AG10803 (cell line): ENCODE results near the gene AAR2.

ENCODE experiments used
- DNase-seq: peaks from one replicate; pipeline ENCODE4 v3.0.0; 2010; ENCODE audit warnings: low read depth
- H3K4me3 ChIP-seq: 2 replicates; pipeline ENCODE4 v1.5.1; 2011; ENCODE audit warnings: mild to moderate bottlenecking, low read length, control low read depth
- TF ChIP-seq, protein P1 (sequence below): conservative IDR thresholded peaks from 2 replicates; pipeline ENCODE4 v1.5.1; 2011; ENCODE audit warnings: mild to moderate bottlenecking, low read length, control low read depth, inconsistent platforms

The AAR2 gene

DNA sequence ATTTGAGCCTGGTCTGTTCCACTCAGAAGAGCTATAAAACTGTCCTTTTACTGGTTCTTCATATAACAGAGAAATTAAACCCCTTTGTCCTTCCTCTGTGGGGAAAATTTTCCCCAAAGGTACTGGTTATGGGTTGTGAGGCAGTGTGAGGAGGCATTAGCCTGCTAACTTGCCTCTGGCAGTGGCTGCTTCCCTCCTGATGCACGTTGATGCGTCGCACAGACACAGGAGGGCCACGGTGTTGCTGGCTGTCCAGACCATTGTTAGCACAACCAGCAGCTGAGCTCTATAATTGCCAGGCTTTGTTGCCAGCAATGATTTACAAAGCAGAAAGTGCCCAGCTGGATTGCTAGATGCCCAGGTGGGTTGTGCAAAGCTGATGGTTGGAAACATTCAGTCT, 10.1 kb downstream of the AAR2 start:
- no peak for DNase-seq
- TF ChIP-seq, protein P1, sequence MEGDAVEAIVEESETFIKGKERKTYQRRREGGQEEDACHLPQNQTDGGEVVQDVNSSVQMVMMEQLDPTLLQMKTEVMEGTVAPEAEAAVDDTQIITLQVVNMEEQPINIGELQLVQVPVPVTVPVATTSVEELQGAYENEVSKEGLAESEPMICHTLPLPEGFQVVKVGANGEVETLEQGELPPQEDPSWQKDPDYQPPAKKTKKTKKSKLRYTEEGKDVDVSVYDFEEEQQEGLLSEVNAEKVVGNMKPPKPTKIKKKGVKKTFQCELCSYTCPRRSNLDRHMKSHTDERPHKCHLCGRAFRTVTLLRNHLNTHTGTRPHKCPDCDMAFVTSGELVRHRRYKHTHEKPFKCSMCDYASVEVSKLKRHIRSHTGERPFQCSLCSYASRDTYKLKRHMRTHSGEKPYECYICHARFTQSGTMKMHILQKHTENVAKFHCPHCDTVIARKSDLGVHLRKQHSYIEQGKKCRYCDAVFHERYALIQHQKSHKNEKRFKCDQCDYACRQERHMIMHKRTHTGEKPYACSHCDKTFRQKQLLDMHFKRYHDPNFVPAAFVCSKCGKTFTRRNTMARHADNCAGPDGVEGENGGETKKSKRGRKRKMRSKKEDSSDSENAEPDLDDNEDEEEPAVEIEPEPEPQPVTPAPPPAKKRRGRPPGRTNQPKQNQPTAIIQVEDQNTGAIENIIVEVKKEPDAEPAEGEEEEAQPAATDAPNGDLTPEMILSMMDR, result no peak
- H3K4me3 ChIP-seq, result no peak overlapping the region

DNA sequence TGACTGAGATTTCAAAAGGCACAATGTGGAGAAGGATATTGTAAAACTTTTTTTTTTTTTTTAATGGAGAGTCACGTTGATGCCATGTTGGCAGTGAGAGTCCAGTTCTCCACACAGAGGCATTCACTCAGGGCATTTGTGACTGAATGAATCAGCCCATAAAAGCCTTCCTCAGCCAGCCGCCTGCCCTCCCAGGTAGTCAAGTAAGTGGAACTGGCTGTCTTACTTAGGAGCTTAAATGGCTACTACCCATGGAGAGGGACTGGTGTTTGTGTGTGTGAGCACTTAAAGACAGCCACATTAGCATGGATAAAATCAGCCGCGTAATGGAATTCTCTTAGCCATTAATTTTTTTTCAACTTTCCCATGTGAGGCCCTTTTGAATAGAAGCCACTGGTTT, 12.6 kb downstream of the AAR2 start:
- DNase-seq, result no peak
- no peak overlapping the region for H3K4me3 ChIP-seq
- TF ChIP-seq, protein P1, result no peak

DNA sequence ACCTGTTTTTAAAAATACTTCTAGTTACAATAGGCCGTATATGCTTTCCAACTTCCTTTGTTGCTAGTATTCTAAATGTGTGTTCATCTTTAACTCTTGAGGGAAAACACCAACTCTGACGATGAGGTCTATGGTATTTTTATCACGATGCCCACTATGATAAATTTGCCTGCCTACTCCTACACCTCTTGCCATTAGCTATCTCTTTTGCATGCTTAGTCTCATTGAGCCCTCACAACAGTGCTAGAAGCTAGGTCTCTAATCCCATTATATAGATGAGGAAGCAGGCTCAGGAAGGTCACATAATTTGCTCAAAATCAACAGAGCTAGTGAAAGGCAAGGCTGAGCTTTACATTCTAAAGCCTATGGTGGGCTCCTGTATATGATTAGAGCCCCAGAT, 13.2 kb downstream of the AAR2 start:
- TF ChIP-seq, protein P1, result no peak
- no peak overlapping the region for H3K4me3 ChIP-seq
- no peak for DNase-seq

DNA sequence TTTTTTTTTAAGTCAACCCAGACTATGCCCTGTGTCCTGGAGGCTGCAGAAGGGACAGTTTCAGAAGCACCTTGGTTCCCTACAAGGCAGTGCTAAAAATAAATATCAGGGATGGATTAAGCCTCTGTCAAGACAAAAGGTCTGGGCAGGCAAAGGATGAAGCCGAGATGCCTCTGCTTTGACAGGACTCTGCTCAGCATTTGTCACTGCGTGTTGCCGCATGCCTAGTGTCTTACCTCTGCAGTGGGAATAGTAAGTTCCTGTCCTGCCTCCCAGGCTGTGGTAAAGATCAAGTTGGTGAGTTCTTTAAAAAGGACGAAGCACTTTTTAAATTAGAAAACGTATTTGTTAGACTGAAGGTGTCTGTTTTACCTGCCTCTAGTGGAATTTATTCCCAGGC, 15.1 kb downstream of the AAR2 start:
- no peak for DNase-seq
- no peak overlapping the region for H3K4me3 ChIP-seq
- TF ChIP-seq, protein P1, result no peak

DNA sequence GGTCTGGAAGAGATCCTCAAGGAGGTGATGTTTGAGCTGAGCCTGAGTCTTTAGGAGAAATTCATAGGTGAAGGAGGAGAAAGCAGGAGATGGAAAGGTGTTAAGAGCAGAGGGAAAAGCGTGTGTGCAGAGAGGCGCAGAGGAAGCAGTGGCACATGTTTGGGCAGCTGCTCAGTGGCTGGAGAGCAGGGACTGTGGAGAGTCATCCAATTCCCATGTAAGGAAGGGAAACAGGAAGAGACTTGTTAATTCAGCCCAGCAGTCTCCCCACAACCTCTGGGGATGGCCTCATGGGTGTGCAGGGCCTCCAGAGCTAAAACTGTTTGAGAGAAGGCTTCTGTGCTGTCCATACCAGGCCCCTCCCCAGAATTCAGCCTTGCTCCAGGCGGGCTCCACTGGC, 16.2 kb downstream of the AAR2 start:
- H3K4me3 ChIP-seq, result no peak overlapping the region
- DNase-seq, result no peak
- TF ChIP-seq, protein P1, result no peak

DNA sequence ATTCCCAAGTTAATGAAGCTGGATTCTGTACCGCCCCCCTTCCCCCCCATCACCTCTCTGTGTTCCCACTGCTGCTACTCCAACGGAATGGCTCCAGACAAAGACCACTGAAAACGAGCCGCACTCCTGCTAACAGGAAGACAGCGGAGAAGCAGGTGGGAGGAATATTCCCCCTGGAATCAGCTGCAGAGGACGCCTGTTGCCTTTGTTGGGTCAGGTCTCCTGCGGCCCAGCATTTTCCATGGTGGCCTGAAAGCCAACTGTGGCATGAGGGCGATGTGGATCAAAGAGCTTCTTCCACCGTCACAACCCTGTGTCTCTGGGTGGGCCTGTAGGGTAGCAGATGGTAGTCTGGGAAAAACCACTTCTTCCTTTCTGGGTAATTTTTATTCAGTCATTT, 16.8 kb downstream of the AAR2 start:
- H3K4me3 ChIP-seq, result no peak overlapping the region
- TF ChIP-seq, protein P1, result no peak
- DNase-seq, result no peak

DNA sequence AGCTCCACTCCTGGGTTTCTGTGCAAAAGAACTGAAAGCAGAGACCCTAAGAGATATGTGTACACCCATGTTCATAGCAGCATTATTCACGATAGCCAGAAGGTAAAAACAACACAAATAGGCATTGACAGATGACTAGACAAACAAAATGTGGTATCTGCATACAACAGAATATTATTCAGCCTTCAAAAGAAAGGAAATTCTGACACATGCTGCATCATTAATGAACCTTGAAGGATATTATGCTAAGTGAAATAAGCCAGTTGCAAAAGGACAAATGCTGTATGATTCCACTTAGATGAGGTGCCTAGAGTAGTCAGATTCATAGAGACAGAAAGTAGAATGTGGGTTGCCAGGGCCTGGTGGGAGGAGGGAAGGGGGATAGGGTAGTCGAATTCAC, 17.8 kb downstream of the AAR2 start:
- DNase-seq, result no peak
- no peak overlapping the region for H3K4me3 ChIP-seq
- TF ChIP-seq, protein P1, result no peak
